ENCODE measurements around the gene UBE2L5. TPM values are rescaled to one million over a fixed set of nuclear protein-coding genes. Genes with fewer than 3 reads are reported as not detected.

UBE2L5 gene
- total RNA-seq, 2 experiments from 2014 or later = 0.22 to 1.8 TPM

GRCh38 chr13:30437177-30437576 lies 14.9 kb downstream of the UBE2L5 start:
- ChIA-PET POLR2A (interaction anchor here (0.7 to 2.7 kb wide), 12 partner anchors 9 to 85 kb away, joined by 3 to 16 read pairs (median 5); partner anchors contain the start of gene UBE2L5), CTCF (ENCODE audit: unreplicated experiment) (interaction anchor here (1.3 kb wide), 1 partner anchor 55 kb away, joined by 4 read pairs; no protein-coding TSS in a partner anchor)
- Histone ChIP-seq H3K4me2 (ENCODE audit: low read length) (peak overlapping the region; percentile 37), H4K20me1 (ENCODE audit: insufficient read depth, low read length) (no peaks in the 10 kb centered on the region), H3K9me3 (ENCODE audit: low read length) (peaks cover 18% of the 10 kb centered on the region; the same call in 1 of the 2 replicates), H3K4me1 (ENCODE audit: insufficient read depth, low read length, poor library complexity, severe bottlenecking) (peaks cover 66% of the 10 kb centered on the region), H3K79me2 (ENCODE audit: insufficient read depth, low read depth, low read length) (no peaks in the 10 kb centered on the region; the same call in 1 of the 2 replicates), H3K4me3 (ENCODE audit: low read depth, low read length, poor library complexity, severe bottlenecking) (no peak overlapping the region), H3K9me2 (ENCODE audit: insufficient read depth, low read length) (no peaks in the 10 kb centered on the region), H3K36me3 (ENCODE audit: insufficient read depth, low read length) (peaks cover 5% of the 10 kb centered on the region; the same call in 1 of the 2 replicates), H3K27ac (ENCODE audit: low read depth, low read length, poor library complexity, severe bottlenecking) (peak overlapping the region; percentile 98), H2AFZ (ENCODE audit: low read length) (peak overlapping the region; percentile 43; the same call in 1 of the 2 replicates)
- TF ChIP-seq, protein P1, sequence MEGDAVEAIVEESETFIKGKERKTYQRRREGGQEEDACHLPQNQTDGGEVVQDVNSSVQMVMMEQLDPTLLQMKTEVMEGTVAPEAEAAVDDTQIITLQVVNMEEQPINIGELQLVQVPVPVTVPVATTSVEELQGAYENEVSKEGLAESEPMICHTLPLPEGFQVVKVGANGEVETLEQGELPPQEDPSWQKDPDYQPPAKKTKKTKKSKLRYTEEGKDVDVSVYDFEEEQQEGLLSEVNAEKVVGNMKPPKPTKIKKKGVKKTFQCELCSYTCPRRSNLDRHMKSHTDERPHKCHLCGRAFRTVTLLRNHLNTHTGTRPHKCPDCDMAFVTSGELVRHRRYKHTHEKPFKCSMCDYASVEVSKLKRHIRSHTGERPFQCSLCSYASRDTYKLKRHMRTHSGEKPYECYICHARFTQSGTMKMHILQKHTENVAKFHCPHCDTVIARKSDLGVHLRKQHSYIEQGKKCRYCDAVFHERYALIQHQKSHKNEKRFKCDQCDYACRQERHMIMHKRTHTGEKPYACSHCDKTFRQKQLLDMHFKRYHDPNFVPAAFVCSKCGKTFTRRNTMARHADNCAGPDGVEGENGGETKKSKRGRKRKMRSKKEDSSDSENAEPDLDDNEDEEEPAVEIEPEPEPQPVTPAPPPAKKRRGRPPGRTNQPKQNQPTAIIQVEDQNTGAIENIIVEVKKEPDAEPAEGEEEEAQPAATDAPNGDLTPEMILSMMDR (conservative IDR thresholded peaks at IDR 0.05; ENCODE audit: low read length) = no peak
- TF ChIP-seq EZH2phosphoT487 (IDR thresholded peaks at IDR 0.05; ENCODE audit: borderline replicate concordance, low read depth, low read length) = no peak
- DNase-seq (ENCODE audit: low spot score) = no peak
- intact Hi-C loops (cut with micrococcal nuclease; ENCODE audit: unreplicated experiment) = no loop called here
- BruUV-seq (replicated peaks) = no TSS peak

DNA sequence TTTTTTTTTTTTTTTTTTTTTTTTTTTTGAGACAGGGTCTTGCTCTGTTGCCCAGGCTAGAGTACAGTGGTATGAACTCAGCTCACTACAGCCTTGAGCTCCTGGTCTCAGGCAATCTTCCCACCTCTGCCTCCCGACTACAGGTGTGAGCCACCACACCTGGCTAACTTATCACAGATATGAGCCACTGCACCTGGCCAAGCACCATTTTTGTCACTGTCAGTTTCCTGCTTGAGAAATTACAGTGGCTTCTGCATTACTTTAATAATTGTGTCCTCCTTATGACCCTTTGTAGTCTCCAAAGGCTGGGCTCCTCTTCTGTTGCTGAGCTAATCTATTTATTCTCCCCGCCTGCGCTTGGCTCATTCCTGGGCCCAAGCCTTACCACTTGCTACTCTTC lies 16.0 kb downstream of the UBE2L5 start:
- H3K4me3 ChIP-seq (ENCODE audit: low read depth, low read length, poor library complexity, severe bottlenecking) = peak overlapping the region; percentile 2
- no peaks in the 10 kb centered on the region for H3K9me2 ChIP-seq (ENCODE audit: insufficient read depth, low read length)
- peak overlapping the region; percentile 46; the same call in 1 of the 2 replicates for H2AFZ ChIP-seq (ENCODE audit: low read length)
- H3K4me2 ChIP-seq (ENCODE audit: low read length) = peak overlapping the region; percentile 37
- no TSS peak for BruUV-seq (replicated peaks)
- CTCF ChIA-PET (ENCODE audit: unreplicated experiment) = interaction anchor here (0.6 to 0.8 kb wide), 2 partner anchors 18 to 21 kb away, joined by 4 read pairs; no protein-coding TSS in a partner anchor
- H4K20me1 ChIP-seq (ENCODE audit: insufficient read depth, low read length) = no peaks in the 10 kb centered on the region
- H3K36me3 ChIP-seq (ENCODE audit: insufficient read depth, low read length) = peaks cover 5% of the 10 kb centered on the region; the same call in 1 of the 2 replicates
- peak overlapping the region; percentile 98 for H3K27ac ChIP-seq (ENCODE audit: low read depth, low read length, poor library complexity, severe bottlenecking)
- peaks cover 18% of the 10 kb centered on the region; the same call in 1 of the 2 replicates for H3K9me3 ChIP-seq (ENCODE audit: low read length)
- intact Hi-C loops (cut with micrococcal nuclease; ENCODE audit: unreplicated experiment) = no loop called here
- peak; percentile 74 for DNase-seq (ENCODE audit: low spot score)
- POLR2A ChIA-PET = interaction anchor here (0.9 to 16.4 kb wide), 7 partner anchors 9 to 66 kb away, joined by 3 to 235 read pairs (median 8); partner anchors contain the start of gene UBE2L5
- TF ChIP-seq EZH2phosphoT487 (IDR thresholded peaks at IDR 0.05; ENCODE audit: borderline replicate concordance, low read depth, low read length) = no peak
- TF ChIP-seq, protein P1 (conservative IDR thresholded peaks at IDR 0.05; ENCODE audit: low read length) = no peak
- H3K4me1 ChIP-seq (ENCODE audit: insufficient read depth, low read length, poor library complexity, severe bottlenecking) = peaks cover 70% of the 10 kb centered on the region
- H3K79me2 ChIP-seq (ENCODE audit: insufficient read depth, low read depth, low read length) = no peaks in the 10 kb centered on the region; the same call in 1 of the 2 replicates

All from OCI-LY7 (cell line).